PC-3 (cell line): ENCODE results near the gene CNTN2. TPM values are rescaled to one million over a fixed set of nuclear protein-coding genes. Genes with fewer than 3 reads are reported as not detected.

ENCODE experiments used
- ATAC-seq: fragments of 200-7000 bp; cut with Tn5 transposase; 2 replicates; pipeline ENCODE4 v1.9.1; 2020; ENCODE audit warnings: mild to moderate bottlenecking, moderate library complexity
- BruUV-seq: library from RNA; stranded (reverse); fragments of 400-500 nt; replicated peaks from 2 replicates; lab custom pipeline; 2021; lab: Mats Ljungman, UMichigan
- CTCF ChIA-PET: fragments of 300-600 bp; sonication (Branson Sonifier 250); formaldehyde crosslinking; loops from one replicate; lab custom pipeline; 2022; ENCODE audit warnings: antibody characterized with exemption; lab: Charles Lee
- POLR2A ChIA-PET: fragments of 300-600 bp; sonication (Branson Sonifier 250); formaldehyde crosslinking; loops from one replicate; lab custom pipeline; 2022; ENCODE audit warnings: antibody characterized with exemption; ENCODE audit not compliant: unreplicated experiment; lab: Charles Lee
- DNase-seq: peaks from one replicate; pipeline ENCODE4 v3.0.0-alpha.2; 2015
- H2AFZ ChIP-seq: fragments of 300-600 bp; sonication (generic); 2 replicates; pipeline ENCODE4 v1.6.0; 2016; ENCODE audit warnings: antibody characterized with exemption, low read length
- H3F3A ChIP-seq: fragments of 300-600 bp; sonication (generic); one replicate; pipeline ENCODE4 v1.6.0; 2017; ENCODE audit warnings: antibody characterized with exemption, low read length, control low read depth, mild to moderate bottlenecking; ENCODE audit not compliant: unreplicated experiment
- H3K27ac ChIP-seq: fragments of 300-600 bp; sonication (generic); 2 replicates; pipeline ENCODE4 v1.5.1; 2016; ENCODE audit warnings: mild to moderate bottlenecking, low read length
- H3K27me3 ChIP-seq: fragments of 300-600 bp; sonication (generic); 2 replicates; pipeline ENCODE4 v1.6.1; 2016; ENCODE audit warnings: low read length, mixed read lengths
- H3K36me3 ChIP-seq: fragments of 300-600 bp; sonication (generic); 2 replicates; pipeline ENCODE4 v1.6.1; 2016; ENCODE audit warnings: low read depth, mixed run types, low read length, mixed read lengths
- H3K4me1 ChIP-seq: fragments of 300-600 bp; sonication (generic); 2 replicates; pipeline ENCODE4 v1.5.1; 2016; ENCODE audit warnings: low read length; ENCODE audit not compliant: insufficient read depth
- H3K4me2 ChIP-seq: fragments of 300-600 bp; sonication (generic); 2 replicates; pipeline ENCODE4 v1.6.0; 2016; ENCODE audit warnings: low read length
- H3K4me3 ChIP-seq: fragments of 300-600 bp; sonication (generic); 2 replicates; pipeline ENCODE4 v1.5.1; 2016; ENCODE audit warnings: mild to moderate bottlenecking, low read length, mixed read lengths
- H3K79me2 ChIP-seq: fragments of 300-600 bp; sonication (generic); 2 replicates; pipeline ENCODE4 v1.6.1; 2017; ENCODE audit warnings: low read length, mixed read lengths
- H3K9ac ChIP-seq: fragments of 300-600 bp; sonication (generic); 2 replicates; pipeline ENCODE4 v1.6.0; 2016; ENCODE audit warnings: mild to moderate bottlenecking, low read length
- H3K9me2 ChIP-seq: fragments of 300-600 bp; sonication (generic); replicated peaks from 2 replicates; pipeline ENCODE4 v1.6.1; 2016; ENCODE audit warnings: mixed run types, low read length, mixed read lengths
- H3K9me3 ChIP-seq: fragments of 300-600 bp; sonication (generic); 2 replicates; pipeline ENCODE4 v1.6.1; 2016; ENCODE audit warnings: low read length, mixed read lengths
- H4K20me1 ChIP-seq: fragments of 300-600 bp; sonication (generic); 2 replicates; pipeline ENCODE4 v1.6.1; 2016; ENCODE audit warnings: low read length, mixed read lengths
- EZH2 ChIP-seq: fragments of 300-600 bp; sonication (generic); IDR thresholded peaks from one replicate; pipeline ENCODE4 v1.6.1; 2017; ENCODE audit warnings: antibody characterized with exemption, mild to moderate bottlenecking, low read length; ENCODE audit not compliant: unreplicated experiment
- EZH2phosphoT487 ChIP-seq: fragments of 300-600 bp; sonication (generic); IDR thresholded peaks from 2 replicates; pipeline ENCODE4 v1.6.1; 2018; ENCODE audit warnings: mild to moderate bottlenecking, antibody characterized with exemption, low read length, borderline replicate concordance
- intact Hi-C: fragments of 100-400 bp; cut with micrococcal nuclease; formaldehyde crosslinking; loops from 2 replicates; pipeline ENCODE4 v1.9.0; 2023
- total RNA-seq: library from RNA; depleted of rRNA; stranded (reverse); fragments of >200 nt; gene quantifications from 2 replicates; pipeline ENCODE4 v1.2.3, GENCODE V29; 2014
- TF ChIP-seq, protein P1 (sequence below): fragments of 300-600 bp; sonication (generic); conservative IDR thresholded peaks from 2 replicates; pipeline ENCODE4 v1.5.1; 2017; ENCODE audit warnings: antibody characterized with exemption, low read depth, mild to moderate bottlenecking, low read length

Gene CNTN2
- total RNA-seq, 1 experiment from 2014 or later = 0.07 TPM

DNA sequence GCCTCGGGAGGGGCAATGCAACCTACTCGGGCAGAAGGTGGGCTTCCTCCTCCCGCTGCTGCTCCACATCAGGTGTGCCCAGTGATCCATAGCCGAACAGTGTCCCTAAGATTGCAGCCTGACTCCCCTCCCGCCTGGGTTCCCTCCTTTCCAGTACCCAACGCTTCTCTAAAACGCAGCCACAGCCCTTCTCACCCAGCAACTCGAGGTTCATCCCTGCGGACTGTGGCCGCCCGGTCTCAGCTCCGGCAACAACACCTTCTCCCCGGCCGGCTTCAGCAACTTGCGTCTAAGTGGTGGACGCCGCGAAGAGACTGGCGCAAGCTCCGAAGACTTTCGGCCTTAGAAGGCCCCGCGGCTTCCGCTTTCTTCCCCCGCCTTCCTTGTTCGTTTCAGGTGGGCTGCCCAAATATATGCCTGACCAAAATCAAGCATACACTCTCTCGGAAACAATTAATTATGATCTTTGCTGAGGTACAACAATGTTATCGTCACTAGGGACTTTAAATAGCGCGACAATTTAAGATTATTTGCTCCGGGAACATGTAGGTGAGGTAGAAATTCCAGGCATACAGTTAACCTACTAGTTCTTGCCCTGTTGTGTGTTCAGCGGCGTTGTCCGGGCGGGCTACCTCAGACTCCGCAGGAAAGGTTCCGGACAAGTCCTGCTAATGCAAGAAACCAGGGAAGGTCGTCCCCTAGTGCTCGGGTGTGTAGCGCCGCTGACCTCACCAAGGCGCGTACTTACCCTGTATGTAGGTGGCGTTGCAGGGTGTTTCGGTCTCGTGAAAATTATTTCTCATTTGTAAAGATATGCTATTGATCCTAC is 78.9 kb downstream of the CNTN2 start, which contains the start of gene RBBP5:
Gene RBBP5 (minus strand): TSS at position 319 of the 829 bp plus-strand sequence. CDS start 105 bp downstream, at position 214.
- H3K9ac ChIP-seq = peak within 1 kb of the TSS; percentile 86
- H3K4me2 ChIP-seq = peak within 1 kb of the TSS; percentile 97
- DNase-seq = peak; percentile 99
- ChIA-PET CTCF (interaction anchor here (0.6 to 2.2 kb wide), 5 partner anchors 20 to 311 kb away, joined by 3 to 9 read pairs (median 3); no protein-coding TSS in a partner anchor), POLR2A (no interaction called here)
- H2AFZ ChIP-seq = peak within 1 kb of the TSS; percentile 97
- ATAC-seq = peak; percentile 98
- peaks cover 44% of the 10 kb centered on the region for H3K79me2 ChIP-seq
- peaks cover 21% of the 10 kb centered on the region for H4K20me1 ChIP-seq
- intact Hi-C loops = loop anchor here (1.0 to 2.0 kb wide), 4 partner anchors 53 to 134 kb away; partner anchors contain the start of genes DSTYK and TMCC2
- H3K27me3 ChIP-seq = no peaks in the 10 kb centered on the region
- peaks cover 24% of the 10 kb centered on the region for H3K4me1 ChIP-seq
- peaks cover 2% of the 10 kb centered on the region; the same call in 1 of the 2 replicates for H3K36me3 ChIP-seq
- H3K4me3 ChIP-seq = peak within 1 kb of the TSS; percentile 73
- H3K27ac ChIP-seq = peak within 1 kb of the TSS; percentile 72
- H3K9me3 ChIP-seq = no peaks in the 10 kb centered on the region
- TF ChIP-seq EZH2 = no peak
- TF ChIP-seq, protein P1, sequence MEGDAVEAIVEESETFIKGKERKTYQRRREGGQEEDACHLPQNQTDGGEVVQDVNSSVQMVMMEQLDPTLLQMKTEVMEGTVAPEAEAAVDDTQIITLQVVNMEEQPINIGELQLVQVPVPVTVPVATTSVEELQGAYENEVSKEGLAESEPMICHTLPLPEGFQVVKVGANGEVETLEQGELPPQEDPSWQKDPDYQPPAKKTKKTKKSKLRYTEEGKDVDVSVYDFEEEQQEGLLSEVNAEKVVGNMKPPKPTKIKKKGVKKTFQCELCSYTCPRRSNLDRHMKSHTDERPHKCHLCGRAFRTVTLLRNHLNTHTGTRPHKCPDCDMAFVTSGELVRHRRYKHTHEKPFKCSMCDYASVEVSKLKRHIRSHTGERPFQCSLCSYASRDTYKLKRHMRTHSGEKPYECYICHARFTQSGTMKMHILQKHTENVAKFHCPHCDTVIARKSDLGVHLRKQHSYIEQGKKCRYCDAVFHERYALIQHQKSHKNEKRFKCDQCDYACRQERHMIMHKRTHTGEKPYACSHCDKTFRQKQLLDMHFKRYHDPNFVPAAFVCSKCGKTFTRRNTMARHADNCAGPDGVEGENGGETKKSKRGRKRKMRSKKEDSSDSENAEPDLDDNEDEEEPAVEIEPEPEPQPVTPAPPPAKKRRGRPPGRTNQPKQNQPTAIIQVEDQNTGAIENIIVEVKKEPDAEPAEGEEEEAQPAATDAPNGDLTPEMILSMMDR = peak; percentile 98
- TF ChIP-seq EZH2phosphoT487 = no peak
- no TSS peak for BruUV-seq
- H3F3A ChIP-seq = no peaks in the 10 kb centered on the region
- H3K9me2 ChIP-seq = no peaks in the 10 kb centered on the region

DNA sequence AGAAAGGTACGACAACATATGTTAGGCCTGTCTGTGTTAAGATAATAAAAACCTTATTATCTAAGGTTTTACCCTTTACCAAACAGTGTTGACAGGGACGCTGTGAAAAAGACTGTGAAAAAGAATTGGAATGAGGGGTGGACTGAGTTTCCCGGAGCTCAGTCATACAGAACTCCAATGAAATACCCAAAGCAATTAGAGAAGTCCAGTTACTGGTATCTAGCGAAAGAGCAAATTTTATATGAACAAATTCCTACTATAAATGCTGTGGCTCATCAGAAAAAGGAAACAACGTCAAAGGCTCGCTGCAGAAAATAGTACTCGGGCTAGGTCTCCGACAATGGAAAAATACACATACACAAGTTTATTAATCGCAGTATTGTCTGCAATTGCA is 79.5 kb downstream of the CNTN2 start:
- Histone ChIP-seq H3K9me2 (no peaks in the 10 kb centered on the region), H2AFZ (peak overlapping the region; percentile 97), H3K79me2 (peaks cover 42% of the 10 kb centered on the region), H3K4me1 (peaks cover 24% of the 10 kb centered on the region), H3K27me3 (no peaks in the 10 kb centered on the region), H3K9me3 (no peaks in the 10 kb centered on the region), H3K27ac (peak overlapping the region; percentile 20), H3F3A (no peaks in the 10 kb centered on the region), H3K9ac (peak overlapping the region; percentile 86), H3K36me3 (peaks cover 2% of the 10 kb centered on the region; the same call in 1 of the 2 replicates), H3K4me3 (peak overlapping the region; percentile 73), H4K20me1 (peaks cover 21% of the 10 kb centered on the region), H3K4me2 (peak overlapping the region; percentile 97)
- ChIA-PET CTCF (interaction anchor here (0.7 to 2.2 kb wide), 3 partner anchors 19 to 154 kb away, joined by 3 to 9 read pairs (median 3); no protein-coding TSS in a partner anchor), POLR2A (no interaction called here)
- no peak for TF ChIP-seq EZH2
- TF ChIP-seq, protein P1 = 0 out of 2 replicates have a peak, but pooled peaks have one; percentile 29
- BruUV-seq = TSS peak; percentile 96
- peak; percentile 28 for ATAC-seq
- intact Hi-C loops = loop anchor here (1.0 to 2.0 kb wide), 4 partner anchors 53 to 134 kb away; partner anchors contain the start of genes DSTYK and TMCC2
- DNase-seq = no peak
